ENCODE results near the gene PTPRN2.
"Not testable (repeated sequence)": the region's sequence is repeated elsewhere in the genome, so short reads cannot be mapped to it uniquely, and the experiment has no call there.

DNA sequence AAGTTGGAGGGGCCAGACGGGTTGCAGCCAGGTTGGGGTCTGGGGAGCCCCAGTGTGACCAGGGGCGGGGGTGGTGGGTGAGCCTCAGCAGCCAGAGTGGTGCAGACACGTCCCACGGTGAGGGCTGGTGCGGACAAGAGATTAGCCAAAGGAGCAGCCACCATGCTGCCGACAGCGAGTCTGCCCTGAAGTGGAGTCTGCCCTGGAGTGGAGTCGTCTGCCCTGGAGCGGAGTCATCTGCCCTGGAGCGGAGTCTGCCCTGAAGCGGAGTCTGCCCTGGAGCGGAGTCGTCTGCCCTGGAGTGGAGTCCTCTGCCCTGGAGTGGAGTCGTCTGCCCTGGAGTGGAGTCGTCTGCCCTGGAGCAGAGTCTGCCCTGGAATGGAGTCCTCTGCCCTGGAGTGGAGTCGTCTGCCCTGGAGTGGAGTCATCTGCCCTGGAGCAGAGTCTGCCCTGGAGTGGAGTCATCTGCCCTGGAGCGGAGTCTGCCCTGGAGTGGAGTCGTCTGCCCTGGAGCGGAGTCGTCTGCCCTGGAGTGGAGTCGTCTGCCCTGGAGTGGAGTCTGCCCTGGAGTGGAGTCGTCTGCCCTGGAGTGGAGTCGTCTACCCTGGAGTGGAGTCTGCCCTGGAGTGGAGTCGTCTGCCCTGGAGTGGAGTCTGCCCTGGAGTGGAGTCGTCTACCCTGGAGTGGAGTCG, 64.3 kb downstream of the PTPRN2 start:
- TF ChIP-seq, protein P1, sequence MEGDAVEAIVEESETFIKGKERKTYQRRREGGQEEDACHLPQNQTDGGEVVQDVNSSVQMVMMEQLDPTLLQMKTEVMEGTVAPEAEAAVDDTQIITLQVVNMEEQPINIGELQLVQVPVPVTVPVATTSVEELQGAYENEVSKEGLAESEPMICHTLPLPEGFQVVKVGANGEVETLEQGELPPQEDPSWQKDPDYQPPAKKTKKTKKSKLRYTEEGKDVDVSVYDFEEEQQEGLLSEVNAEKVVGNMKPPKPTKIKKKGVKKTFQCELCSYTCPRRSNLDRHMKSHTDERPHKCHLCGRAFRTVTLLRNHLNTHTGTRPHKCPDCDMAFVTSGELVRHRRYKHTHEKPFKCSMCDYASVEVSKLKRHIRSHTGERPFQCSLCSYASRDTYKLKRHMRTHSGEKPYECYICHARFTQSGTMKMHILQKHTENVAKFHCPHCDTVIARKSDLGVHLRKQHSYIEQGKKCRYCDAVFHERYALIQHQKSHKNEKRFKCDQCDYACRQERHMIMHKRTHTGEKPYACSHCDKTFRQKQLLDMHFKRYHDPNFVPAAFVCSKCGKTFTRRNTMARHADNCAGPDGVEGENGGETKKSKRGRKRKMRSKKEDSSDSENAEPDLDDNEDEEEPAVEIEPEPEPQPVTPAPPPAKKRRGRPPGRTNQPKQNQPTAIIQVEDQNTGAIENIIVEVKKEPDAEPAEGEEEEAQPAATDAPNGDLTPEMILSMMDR (IDR thresholded peaks at IDR 0.05): not testable (repeated sequence)
- TF ChIP-seq POLR2AphosphoS5, TCF7L2 (IDR thresholded peaks at IDR 0.05; ENCODE audit: low read depth, low read length): not testable (repeated sequence)
